ENCODE data around the gene TNNI3.
A peak's percentile ranks its signal among the peaks of the same experiment; 100 is the strongest.
"Not testable (repeated sequence)": the region's sequence is repeated elsewhere in the genome, so short reads cannot be mapped to it uniquely, and the experiment has no call there.

TNNI3 gene

GRCh38 chr19:55172741-55173140, 15.2 kb upstream of the TNNI3 start:
- DNase-seq, result peak; percentile 43

GRCh38 chr19:55172318-55172717, 14.8 kb upstream of the TNNI3 start:
- DNase-seq, result not testable (repeated sequence)

- DNase-seq, result no peak
These were observed 13.9 kb upstream of the TNNI3 start for GRCh38 chr19:55171440-55171839.

GRCh38 chr19:55169136-55169535, 11.6 kb upstream of the TNNI3 start:
- no peak for DNase-seq

GRCh38 chr19:55166530-55167268, 9.2 kb upstream of the TNNI3 start, which contains the start of gene DNAAF3:
Gene DNAAF3, minus strand, starts transcription at chr19:55166613. Its CDS starts 200 bp downstream, at chr19:55166413.
- DNase-seq, result peak; percentile 98

- DNase-seq, result peak; percentile 92
These were observed 8.5 kb upstream of the TNNI3 start for GRCh38 chr19:55165952-55166529.

GRCh38 chr19:55161571-55162322, 4.2 kb upstream of the TNNI3 start:
- DNase-seq, result no peak

GRCh38 chr19:55160986-55161365, 3.4 kb upstream of the TNNI3 start:
- DNase-seq, result no peak

GRCh38 chr19:55160128-55160985, 2.8 kb upstream of the TNNI3 start:
- peak; percentile 87 for DNase-seq

GRCh38 chr19:55158848-55159749, 1.6 kb upstream of the TNNI3 start:
- DNase-seq, result no peak

- DNase-seq, result no peak
These were observed 891 bp upstream of the TNNI3 start for GRCh38 chr19:55158423-55158822.

GRCh38 chr19:55156202-55157063, 1.1 kb downstream of the TNNI3 start:
- DNase-seq, result peak; percentile 72

- not testable (repeated sequence) for DNase-seq
These were observed 1.7 kb downstream of the TNNI3 start for GRCh38 chr19:55155784-55156183.

GRCh38 chr19:55153652-55154264, 3.8 kb downstream of the TNNI3 start:
- no peak for DNase-seq

GRCh38 chr19:55152017-55152416, 5.5 kb downstream of the TNNI3 start:
- DNase-seq, result no peak

GRCh38 chr19:55149078-55150003, 8.2 kb downstream of the TNNI3 start, which contains the start of gene TNNT1:
Gene TNNT1, minus strand, starts transcription at chr19:55149206. Its CDS starts 2,049 bp downstream, at chr19:55147157.
- DNase-seq, result no peak

- no peak for DNase-seq
These were observed 9.8 kb downstream of the TNNI3 start for GRCh38 chr19:55147545-55148251.

GRCh38 chr19:55146705-55147273, 10.7 kb downstream of the TNNI3 start:
- no peak for DNase-seq

All from retina (tissue), 1 donor.